D341Med (cell line): ENCODE data around the gene DENND2C.
"Not testable (repeated sequence)": the region's sequence is repeated elsewhere in the genome, so short reads cannot be mapped to it uniquely, and the experiment has no call there.

Experiments used
- DNase-seq: peaks from one replicate; pipeline ENCODE4 v3.0.0; 2012; ENCODE audit warnings: low spot score

DENND2C gene

DNA sequence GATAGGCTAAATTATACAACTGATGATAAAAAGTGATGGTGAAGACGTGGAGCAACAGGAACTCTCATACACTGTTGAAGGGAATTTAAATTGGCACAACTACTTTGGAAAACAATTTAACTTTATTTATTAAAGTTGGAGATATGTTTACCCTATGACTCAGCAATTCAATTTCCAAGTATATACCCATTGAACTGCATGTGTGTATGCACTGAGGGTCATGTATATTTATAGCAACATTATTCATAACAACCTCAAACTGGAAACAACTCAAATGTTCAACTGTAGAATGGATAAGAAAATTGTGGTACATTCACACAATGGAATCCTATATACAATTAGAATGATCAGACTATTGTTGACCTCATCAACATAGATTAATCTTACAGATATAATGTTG, 71.9 kb downstream of the DENND2C start:
- no peak for DNase-seq

DNA sequence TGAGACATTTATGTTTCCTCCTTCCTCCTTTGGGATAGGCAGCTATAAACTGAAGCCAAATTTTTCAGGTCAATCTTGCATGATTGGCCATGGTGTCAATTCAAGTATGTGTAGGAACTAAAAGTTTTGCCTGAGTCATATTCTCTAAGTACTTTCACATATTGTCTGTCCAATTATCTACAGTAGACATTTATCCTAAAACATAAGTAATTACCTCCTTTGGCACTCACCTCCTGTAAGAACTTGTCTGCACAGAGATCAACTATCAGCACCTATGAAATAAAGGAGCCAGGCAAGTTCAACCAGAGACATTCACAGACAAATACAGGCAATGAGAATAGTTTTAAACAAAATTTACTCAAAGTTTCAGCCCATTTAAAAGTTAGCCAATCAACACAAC, 74.2 kb downstream of the DENND2C start:
- DNase-seq: no peak

DNA sequence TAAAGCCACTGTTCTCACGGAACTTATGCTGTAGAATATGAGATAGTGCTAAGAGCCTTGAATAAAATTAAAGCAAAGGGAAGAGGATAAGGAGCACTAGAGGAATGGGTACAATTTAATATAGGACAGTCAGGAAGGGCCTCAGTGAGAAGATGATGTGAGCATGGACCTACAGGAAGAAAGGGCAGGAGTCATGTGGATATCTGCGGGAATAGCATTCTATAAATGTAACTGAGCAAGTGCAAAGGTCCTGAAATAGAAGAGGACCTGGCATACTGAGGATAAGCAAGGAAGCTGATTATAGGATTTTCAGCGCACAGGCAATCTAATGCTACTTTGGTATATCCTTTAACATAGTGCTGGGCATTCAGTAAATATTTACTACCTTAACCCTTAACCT, 75.8 kb downstream of the DENND2C start:
- DNase-seq: no peak

DNA sequence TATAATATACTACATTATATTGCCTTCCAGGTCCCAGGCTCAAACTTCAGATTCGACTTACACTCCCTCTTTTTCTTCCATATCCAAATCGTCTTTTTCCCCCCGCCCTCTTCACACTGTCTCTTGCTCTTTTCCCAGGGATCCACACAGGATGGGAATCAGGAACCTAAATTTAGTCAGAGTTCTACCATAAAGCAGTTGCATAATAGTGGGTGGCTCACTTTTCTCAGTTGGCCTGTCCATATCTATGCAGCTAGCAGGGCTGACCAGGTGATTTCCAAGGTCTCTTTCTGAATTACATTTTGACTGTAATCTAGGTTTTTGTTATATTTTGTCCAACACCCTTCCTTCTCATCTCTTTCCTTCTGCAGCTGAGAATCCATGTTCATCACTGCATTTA, 80.7 kb downstream of the DENND2C start:
- DNase-seq: no peak

DNA sequence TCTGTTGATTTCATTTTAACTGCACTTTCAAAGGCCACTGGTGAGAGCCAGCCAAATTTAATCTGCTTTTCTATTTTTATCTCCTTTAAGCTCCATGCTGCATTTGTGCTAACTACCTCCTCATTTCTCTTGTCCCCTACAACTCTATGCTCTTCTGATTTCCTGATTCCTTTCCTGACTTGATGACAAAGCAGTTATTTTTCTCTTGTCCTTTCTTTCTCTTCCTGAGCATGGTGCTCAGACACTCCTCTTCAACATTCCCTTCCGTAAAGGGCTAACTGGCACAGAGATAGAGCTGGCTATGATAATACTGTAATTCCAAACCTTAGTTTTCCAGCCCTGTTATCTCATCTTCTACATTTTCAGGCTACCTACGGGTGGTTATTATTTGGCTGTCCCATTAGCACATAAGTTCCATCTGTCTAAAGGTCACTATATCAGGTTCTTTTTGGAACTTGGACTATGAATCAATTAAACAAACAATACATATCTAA, 81.6 kb downstream of the DENND2C start:
- no peak for DNase-seq

DNA sequence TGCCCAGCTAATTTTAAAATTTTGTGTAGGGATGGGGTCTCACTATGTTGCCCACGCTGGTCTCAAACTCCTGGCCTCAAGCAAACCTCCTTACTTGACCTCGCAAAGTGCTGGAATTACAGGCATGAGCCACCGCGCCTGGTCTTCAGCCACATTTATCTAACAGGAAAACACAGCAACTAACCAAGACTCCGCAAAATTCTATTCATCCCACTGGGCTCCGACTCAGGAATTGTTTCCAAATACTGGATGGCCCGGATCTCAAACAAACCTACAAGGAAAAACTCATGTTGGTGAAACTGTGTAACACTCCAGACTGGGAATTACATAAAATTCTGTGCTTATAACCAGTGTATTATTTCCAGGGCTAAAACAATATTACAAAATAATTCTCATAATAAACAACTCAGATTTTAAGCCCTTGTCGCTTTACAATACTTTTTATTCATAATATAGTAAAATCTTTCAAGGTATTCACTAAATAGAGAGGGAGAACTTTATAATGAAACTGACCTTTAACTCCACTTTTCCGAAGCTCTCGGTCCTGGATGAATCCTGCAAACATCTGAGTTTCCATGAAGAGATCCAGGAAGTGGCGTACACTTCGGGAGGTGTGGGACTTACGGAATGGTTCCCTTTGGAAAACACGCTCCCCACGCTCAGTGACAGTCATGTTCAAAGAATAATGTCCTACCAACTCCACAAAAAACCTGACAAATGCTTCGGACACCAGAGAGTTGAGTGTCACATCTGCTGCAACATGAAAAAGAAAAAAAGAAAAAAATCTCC, 82.5 kb downstream of the DENND2C start:
- DNase-seq: no peak

DNA sequence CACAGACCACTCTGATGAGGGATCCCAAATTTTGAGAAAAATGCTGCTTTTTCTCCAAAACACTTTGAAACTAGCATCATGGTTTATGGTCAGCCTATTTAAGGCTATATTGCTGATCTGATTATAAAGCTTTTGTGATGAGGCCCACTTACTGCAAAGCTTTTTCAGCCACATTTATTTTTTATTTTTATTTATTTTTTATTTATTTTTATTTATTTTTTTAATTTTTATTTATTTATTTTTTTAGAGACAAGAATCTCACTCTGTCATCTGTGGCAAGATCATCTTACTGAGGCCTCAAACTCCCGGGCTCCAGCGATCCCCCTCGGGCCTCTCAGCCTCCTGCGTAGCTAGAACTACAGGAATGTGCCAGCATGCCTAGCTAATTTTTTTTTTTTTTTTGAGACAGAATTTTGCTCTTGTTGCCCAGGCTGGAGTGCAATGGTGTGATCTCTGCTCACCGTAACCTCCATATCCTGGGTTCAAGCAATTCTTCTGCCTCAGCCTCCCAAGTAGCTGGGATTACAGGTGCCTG, 83.3 kb downstream of the DENND2C start:
- no peak for DNase-seq

DNA sequence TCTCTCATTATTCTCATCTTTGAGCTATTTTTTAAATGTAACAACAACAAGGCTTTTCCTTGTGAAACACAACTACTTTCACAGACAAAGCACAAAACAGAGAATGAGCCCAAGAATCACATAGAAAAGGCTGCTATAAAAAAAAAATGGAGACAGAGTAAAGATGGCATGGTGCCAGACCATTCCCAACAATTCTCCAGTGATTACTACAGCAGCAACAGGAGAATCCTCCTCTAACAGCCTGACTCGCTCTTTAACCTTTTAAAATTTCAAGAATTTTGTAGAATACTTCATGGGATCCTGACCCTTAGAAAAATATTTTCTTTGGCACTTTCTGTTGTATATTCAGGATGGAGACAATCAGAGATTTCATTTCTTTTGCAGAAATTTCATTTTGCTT, 84.6 kb downstream of the DENND2C start:
- DNase-seq: no peak

DNA sequence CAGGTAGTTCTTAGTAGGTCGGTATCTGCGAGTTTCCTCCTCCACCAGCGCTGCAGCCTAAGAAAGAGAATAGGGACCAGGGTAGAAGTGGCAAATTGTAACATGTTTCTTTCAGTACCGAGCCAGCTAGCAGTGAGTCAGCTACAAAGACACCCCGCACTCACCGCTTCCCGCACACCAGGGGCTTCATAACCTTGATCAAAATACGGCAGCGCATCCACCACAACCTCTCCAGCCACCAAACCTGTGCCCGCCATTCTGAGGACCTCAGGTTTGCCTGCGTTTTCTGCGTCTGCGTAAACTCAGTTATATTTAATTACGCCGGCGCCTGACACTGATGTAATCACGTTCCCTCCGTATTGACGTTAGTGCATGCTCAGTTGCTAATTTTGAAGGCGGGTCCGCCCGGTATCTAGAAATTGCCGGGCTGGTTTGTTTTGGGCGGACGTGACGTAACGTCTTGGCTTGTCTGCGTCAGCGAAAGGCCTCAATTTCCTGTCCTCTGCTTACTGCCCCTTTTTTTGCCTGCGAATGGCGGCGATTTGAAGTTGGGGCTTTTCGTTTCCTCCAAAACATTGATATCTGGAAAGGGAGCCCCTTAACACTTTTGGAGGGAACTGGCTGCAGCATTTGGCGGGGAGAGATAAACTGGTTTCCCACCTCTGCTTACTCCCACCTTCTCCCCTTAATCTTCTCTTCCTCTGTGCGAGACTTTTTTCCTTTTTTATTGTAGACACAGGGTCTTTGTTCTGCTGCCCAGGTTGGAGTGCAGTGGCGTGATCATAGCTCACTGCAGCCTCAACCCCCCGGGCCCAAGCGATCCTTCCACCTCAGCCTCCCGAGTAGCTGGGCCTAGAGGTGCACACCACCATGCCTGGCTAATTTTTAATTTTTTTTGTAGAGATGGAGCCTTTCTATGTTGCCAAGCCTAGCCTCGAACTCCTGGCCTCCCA, 88.2 kb downstream of the DENND2C start, which contains the start of gene BCAS2:
Gene BCAS2 (minus strand): TSS at position 281 of the 953 bp plus-strand sequence. CDS start 24 bp downstream, at position 257.
- DNase-seq: peak; percentile 88

DNA sequence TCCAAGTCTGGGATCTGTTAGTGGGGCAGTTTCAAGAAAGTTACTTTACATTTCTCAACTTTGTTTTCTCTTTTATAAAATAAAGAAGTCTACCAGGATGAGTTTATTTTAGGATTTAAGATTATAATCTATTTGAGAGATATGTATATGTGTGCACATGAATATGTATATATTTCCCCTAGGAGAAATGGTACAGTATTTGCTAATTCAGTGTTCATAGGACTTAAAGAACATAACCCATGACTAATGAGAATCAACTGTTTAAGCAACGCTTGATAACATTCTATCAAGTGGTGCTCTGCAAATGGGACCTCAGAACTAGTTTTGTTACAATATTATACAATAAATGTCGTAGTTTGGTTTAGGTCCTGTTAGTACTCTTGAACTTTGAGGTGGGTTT, 95.5 kb downstream of the DENND2C start:
- no peak for DNase-seq

DNA sequence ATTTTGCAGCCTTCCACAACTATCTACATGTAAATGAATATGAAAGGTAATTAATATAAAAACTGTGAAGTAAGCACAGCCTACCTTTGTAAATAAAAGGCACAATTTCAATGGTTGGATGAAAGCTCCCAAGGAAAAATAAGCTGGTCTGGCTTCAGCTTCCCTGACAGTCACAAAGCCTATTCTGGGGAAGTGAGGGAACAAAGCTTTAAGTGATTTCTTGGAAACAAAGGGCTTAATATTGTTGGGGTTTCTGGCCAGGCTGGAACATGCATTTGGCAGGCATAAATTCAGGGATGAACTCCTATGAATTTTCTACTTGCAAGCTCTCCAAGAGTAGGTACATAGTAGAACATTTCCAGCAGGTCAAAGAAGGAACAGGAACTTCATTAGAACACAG, 105.7 kb downstream of the DENND2C start:
- no peak for DNase-seq

DNA sequence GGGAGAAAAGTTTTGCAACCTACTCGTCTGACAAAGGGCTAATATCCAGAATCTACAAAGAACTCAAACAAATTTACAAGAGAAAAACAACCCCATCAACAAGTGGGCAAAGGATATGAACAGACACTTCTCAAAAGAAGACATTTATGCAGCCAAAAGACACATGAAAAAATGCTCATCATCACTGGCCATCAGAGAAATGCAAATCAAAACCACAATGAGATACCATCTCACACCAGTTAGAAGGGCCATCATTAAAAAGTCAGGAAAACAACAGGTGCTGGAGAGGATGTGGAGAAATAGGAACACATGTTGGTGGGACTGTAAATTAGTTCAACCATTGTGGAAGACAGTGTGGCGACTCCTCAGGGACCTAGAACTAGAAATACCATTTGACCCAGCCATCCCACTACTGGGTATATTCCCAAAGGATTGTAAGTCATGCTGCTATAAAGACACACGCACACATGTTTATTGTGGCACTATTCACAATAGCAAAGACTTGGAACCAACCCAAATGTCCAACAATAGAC, 106.8 kb downstream of the DENND2C start:
- not testable (repeated sequence) for DNase-seq

DNA sequence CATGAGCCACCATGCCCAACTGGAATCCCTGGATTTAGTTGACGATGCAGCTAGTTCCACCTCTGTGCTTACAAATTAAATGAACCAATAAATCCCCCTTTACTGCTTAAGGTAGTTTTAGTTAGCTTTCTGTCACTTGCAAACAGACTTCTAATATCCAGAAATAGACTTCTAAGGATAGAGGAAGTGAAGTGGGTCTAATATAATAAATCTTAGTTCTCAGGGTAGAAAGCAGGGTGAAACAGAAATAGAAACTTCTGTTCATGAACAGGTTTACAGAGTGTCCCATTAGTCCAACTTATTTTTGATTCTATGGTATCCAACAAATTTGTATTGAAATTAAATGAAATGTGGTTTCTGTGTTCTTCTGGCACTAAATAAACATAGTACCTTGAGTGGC, 108.5 kb downstream of the DENND2C start:
- no peak for DNase-seq

DNA sequence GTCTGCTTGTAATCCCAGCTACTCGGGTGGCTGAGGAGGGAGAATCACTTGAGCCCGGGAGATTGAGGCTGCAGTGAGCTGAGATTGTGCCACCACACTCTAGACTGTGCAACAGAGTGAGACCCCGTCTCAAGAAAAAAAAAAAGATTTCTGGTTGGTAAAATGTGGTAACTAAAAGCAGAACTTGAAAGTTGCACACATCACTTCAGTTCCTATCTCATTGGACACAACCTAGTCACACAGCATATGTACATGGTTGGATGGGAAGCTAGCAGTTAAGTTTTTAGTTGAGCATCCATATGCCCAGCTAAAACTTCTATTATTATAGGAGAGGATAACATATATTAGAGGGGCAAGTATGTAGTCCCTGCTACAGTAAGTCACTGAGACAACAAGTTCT, 110.5 kb downstream of the DENND2C start:
- DNase-seq: no peak

DNA sequence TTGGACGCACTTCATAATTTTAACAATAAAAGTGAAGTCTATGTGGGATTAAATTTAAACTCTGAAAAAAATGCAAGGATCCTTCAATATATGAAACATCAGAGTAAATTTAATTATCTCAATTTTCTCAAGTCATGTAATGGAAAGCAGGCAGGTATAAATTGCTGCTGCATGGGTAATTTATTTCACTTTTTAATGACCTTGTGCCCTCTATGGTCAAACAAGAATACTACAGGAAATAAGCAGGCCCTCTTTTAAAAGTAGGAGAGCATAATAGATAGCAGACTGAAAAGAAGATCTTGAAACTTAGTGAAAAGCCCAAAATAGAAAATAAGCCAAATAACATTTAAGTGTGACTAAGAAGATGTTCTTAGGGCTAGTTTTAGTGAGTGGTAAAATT, 111.3 kb downstream of the DENND2C start:
- no peak for DNase-seq

DNA sequence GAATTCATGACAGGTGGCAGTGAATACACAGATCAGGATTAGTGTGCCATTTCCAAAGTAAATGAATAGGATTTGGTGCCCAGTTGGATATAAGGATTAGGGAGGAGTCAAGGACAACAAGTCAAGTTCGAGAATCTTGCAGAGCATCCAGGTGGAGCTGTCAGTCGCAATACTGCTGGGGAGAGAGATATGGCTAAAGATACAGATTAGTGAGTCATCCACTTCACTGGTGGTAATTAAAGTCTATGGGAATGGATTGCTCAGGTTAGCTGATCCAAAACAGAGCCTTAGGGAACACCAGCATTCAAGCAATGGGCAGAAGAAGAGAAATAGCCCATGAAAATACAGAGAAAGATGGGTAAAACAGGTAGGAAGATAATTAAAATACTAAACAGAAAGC, 115.3 kb downstream of the DENND2C start:
- DNase-seq: peak; percentile 44

DNA sequence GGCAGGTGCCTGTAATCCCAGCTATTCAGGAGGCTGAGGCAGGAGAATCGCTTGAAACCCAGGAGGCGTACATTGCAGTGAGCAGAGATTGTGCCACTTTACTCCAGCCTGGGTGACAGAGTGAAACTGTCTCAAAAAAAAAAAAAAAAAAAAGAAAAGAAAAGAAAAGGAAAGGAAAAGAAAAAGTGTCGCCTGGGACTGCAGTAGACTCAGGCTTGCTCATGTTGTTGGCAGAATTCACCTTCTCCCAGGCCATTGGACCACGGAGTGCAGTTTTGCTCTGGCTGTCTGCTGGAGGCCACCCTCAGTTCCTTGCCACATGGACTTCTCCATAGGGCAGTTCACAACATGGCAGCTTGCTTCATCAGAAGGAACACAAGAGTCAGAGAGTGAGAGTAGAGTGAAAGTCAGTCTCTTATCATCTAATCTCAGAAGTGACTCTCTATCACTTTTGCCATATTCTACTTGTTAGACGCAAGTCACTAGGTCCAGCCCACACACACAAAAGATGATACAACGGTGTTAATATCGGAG, 117.7 kb downstream of the DENND2C start:
- no peak for DNase-seq

DNA sequence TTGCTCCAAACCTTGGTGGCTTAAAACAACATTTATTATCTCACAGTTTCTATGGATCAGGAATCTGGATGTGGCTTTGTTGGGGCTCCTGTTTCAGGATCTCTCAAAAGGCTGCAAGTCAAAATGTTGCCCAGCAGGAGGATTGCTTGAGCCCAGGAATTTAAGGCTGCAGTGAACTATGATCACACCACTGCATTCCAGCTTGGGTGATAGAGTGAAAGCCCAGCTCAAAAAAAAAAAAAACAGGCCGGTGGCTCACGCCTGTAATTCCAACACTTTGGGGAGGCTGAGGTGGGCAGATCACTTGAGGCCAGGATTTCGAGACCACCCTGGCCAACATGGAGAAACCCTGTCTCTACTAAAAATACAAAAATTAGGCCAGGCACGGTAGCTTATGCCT, 118.4 kb downstream of the DENND2C start:
- no peak for DNase-seq

DNA sequence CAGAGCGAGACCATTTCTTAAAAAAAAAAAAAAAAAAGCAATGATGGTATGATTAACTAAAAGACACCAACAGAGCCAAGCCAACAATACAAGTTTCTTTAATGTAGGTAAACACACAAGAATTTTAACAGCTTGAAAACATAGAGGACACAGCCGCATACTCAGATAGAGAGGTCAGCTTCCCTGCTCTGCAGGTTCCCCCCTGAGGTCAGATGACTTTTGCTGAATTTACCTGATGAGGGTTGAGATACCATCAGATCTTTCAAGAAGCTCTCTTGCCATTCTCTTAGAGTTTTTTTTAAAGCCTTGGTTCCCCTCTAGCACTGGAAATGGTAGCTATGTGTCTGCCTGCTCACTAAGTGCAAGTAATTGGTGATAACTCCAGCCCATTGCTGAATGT, 119.5 kb downstream of the DENND2C start:
- no peak for DNase-seq

DNA sequence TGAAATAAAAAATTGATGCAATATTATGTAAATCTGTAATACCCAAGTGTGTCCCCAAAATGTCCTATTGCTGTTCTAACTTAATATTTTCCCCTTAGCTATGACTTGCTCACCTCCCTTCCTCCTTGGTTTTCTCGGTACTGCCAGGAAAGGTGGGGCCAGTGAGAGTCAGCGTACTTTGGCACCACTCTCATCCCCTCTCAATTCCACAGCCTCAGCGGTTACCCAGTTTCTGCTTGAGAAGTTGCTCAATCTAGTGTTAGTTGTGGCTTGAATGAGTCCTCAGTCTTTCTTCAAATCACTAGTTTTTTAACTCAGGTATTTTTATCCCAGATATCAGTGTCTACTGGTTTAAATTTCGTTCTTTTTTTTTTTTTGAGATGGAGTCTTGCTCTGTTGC, 120.7 kb downstream of the DENND2C start:
- no peak for DNase-seq

DNA sequence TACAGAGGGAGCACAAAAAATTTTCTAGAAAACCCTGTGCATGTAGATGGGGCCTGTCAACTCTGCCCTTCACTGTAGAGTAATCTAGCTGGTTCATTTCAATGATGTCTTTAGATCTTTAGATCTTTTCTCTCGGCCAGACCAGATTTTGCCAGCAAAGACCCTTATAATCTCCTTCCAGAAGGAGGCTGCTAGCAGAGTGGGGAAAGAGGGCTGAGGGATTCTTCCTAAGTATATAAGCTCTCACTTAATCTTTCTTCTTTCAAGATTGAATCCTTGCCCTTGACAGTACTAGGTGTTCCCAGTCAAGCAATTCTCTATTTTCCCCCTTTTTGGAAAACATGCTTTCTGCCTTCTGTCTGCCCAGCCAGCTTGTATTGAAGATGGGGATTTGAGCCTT, 122.8 kb downstream of the DENND2C start:
- no peak for DNase-seq

DNA sequence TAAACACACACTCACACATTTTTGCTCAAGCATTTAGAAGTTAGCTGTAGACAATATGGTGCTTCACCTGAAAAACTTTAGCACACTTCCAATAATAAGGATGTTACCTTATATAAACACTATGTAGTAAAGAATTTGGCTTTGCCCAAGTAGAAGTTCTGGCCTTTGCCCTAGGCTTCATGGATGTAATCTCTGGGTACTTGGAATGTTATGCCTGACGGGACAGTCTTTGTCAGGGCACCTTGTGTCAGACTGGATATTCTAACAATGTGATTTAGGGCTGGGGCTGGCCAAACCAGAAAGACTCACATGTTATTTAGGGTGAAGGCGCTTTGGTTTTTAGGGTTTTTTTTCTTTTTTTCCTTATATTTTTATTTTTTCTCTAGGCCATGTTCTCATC, 124.1 kb downstream of the DENND2C start:
- DNase-seq: no peak
